HG03060 (cell line): ENCODE results near the gene CAMK2A.

Experiments
- ATAC-seq: cut with Tn5 transposase; IDR thresholded peaks from one replicate; pipeline ENCODE4 v1.9.1; 2021; ENCODE audit warnings: low read depth, moderate number of reproducible peaks; ENCODE audit not compliant: unreplicated experiment

CAMK2A gene

GRCh38 chr5:150302301-150303069 lies 12.9 kb upstream of the CAMK2A start, which contains the start of gene ARSI:
ARSI (minus strand) TSS chr5:150302905; CDS start chr5:150302373, 532 bp downstream.
- ATAC-seq, result no peak

- ATAC-seq, result no peak
Observed at GRCh38 chr5:150301901-150302300, 12.3 kb upstream of the CAMK2A start.

GRCh38 chr5:150301170-150301505 lies 11.6 kb upstream of the CAMK2A start:
- no peak for ATAC-seq

DNA sequence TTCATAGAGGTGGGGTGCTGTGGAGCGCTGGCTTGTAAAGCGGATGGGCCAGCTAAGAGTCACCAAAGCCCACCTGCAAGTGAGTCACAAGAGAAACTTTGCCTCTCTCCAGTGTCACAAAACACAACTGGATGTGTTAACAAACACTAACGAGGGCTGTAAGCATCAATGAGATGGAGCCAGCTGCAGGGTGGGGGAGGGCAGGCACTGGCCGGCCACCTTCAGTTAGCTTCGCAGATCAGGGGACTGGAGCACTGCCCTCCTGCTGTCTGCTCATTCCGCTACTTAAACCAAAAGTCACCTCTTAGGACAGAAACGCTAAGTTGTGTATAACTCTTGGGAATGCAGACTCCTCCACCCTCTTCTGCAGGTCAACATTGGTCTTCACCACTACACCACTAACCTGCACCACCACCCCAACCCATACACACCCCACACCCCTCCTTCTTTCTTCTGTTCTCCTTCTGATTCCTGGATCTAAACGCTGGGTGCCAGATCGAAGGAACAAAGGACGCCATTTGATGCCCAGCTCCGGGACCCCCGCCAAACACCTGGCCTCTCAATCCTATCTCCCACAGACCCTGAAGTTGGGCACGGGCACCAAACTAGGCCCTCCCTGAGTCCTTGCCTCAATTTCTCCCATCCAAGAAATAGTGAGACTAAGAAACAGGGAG lies 11.1 kb upstream of the CAMK2A start:
- no peak for ATAC-seq

DNA sequence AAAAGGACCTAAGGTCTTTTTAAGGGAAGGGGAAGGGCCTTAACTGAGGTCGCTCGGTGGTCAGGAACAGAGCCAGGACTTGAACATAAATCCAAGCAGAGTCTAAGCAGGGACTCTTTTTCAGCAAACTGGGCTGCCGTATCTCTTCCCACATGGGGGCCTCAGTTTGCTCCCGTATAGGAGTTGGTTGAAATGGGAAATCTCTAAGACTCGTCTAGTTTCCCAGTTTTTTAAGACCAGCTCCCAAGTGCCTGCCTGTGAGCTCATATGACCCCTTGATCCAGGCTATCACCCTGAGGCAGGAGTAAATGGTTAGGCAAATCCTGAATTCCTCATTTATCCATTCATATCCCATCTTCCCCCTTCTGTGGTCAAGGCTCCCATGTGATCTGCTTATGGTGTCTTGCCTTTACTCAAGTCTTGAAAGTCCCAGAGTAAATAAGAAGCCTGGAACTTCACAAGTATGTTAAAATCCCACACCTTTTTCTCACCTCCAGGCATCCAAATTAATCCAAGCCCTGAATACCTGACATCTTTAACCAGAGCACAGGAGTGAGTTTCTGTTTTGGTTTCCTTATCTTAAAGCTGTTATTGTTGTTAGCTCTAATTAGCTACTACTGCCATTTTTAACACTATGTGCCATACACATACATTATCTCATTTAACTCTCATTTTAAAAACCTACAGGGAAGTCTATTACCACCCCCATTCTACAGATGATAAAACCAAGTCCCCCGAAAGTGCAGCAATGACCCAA lies 10.2 kb upstream of the CAMK2A start:
- ATAC-seq, result no peak

DNA sequence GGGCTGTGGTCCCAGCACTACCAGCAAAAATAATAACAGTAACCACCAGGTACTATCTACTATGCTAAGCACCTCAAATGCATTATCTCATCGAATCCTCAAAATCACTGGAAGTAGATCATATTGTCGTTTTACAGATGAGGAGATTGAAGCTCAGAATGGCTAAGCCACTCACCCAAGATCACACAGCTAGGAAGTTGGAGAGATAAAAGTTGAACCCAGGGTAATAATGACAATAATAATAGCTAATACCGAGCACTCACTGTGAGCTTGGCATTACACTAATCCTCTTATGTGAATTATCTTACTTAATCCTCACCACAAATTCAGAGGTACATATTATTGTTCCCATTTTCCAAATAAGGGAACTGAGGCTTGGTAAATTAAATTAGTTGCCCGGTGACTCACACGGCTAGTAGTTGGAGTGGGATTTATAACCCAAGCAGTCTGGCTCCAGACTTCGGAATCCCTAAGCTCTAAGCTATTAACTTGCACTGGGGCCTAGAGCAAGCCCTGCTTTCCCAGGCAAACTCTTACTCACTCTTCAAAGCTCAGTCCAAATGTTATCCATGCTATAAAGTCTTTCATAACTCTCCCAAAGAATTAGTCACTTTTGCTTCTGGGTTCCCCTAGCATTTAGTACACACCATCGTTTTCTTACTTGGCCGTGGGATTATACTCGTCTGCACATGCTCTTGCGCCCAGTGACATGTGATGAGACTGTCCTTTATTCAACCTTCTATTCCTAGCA lies 9.3 kb upstream of the CAMK2A start:
- ATAC-seq, result no peak

DNA sequence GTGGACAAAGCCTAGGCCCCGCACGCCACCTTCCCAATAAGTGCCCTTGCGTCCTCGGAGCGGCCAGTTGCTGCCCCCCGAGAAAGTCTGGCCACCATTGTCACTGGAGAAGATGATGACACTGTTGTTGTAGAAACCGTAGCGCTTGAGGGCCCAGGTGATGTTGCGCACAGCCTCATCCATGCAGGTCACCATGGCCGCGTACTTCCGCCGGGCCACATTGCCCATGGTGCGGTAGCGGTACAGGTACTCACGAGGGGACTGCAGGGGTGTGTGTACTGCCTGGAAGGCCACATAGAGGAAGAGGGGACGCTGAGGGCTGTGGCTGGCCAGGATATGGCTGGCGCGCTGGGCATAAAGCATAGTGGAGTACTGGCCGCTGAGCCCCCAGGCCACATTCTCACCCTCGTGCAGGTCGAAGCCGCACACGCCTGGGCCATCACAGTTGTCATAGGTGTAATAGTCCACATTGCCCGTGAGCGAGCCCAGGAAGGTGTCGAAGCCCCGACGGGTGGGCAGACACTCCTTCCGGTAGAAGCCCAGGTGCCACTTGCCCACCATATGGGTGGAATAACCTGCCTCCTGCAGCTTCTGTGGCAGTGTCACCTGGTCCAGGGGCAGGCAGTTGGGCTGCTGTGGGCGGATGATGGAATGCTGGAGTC lies 8.5 kb upstream of the CAMK2A start:
- no peak for ATAC-seq

- ATAC-seq, result no peak
Observed at GRCh38 chr5:150297236-150297890, 7.8 kb upstream of the CAMK2A start.

DNA sequence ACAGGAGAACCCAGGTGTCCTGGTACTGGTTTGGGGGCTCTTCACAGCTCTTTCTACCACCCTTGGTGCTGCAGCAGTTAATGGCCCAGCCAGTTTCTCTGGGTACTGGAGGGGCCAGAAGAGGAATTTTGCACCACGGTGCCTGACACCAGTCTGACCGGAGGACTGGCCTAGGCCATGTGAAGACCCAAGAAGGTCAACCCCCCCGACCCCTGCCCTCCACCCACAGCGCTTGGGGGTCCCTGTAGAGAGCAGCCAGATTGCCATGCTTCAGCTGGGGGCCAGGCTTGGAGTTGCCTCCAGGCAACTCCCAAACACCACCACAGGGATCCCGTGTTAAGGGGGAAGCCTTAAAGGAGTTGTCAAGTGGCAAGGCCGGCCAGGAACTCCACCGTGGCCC lies 6.9 kb upstream of the CAMK2A start:
- ATAC-seq, result no peak

- ATAC-seq, result no peak
Observed at GRCh38 chr5:150295741-150296486, 6.3 kb upstream of the CAMK2A start.

DNA sequence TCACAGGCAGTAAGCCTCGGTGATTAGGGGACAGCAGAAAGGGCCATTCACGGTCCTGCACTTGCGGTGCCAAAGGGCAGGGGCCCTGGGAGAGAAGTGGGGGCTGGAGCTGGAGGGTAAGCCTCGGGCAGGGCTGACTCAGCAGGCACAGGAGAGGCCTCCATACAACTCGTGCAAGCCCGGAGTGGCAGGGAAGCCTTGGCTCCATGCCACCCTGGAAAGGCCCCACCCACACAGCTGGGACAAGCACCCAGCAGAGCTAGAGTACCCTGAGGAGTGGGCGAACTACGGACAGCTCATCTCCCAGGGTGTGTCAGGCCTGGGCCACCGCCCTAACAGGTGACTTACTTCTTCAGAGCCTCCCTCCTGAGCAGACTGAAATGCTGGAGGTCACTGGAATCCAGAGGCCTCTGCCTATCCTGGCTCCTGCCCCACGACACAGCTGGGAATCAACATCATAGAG lies 5.6 kb upstream of the CAMK2A start:
- no peak for ATAC-seq

GRCh38 chr5:150294551-150295071 lies 5.0 kb upstream of the CAMK2A start:
- ATAC-seq, result no peak

- ATAC-seq, result no peak
Observed at GRCh38 chr5:150293091-150293941, 3.7 kb upstream of the CAMK2A start.

GRCh38 chr5:150291388-150292385 lies 2.1 kb upstream of the CAMK2A start:
- ATAC-seq, result no peak

DNA sequence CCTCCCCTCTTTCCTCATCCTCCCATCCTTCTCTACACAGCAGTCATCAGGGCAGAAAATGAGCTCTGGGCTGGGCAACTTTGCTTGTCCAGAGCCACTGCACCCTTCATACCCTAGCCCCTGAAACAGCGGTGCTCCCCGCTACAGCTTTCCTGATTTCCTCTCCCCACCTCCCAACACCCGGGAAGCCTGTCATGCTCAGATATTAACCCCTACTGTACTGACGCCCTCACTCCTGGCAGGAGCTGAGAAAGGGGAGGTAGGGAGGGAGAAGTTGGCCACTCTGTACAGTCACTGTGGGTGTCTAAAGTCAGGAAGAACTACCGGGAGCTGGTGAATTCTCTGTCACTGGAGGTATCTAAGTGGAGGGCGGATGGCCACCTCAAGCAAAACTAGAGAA lies 782 bp downstream of the CAMK2A start:
- no peak for ATAC-seq

DNA sequence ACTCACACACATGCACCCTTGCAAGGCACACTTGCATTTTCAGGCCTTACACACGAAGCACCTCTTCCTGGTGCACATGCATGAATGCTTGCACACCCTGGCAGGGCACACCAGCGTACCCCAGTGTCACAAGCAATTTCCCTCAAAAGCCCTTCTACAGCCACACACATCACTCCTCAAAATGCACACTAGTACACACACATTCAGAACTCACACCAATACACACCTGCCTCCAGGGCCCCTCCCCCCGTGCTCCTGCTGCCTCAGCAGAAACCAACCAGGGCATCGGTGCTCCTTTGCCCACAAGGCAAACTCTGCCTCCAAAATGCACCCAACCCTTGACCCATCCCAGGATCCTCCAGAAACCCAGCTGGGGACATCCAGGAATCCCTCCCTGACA lies 1.2 kb downstream of the CAMK2A start:
- ATAC-seq, result no peak

DNA sequence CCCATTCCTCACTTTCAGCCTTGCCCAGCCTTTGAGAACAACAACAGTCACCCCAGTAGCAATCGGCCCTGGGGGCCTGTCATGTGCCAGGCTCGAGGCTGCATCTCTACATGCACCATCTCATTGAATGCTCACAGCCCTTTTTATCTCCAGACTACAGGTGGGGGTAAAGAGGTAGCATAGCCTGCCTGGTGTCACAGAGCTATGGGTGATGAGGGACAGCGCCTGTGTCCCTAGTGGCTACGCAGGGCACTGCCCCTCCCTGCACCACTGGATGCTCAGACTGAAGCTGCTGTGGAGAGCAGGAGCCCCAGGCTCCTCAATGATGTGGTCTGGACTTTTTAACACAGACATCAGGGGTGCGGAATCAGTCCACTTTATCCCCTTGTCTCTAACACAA lies 2.8 kb downstream of the CAMK2A start:
- ATAC-seq, result no peak
